ENCODE data around the gene CLSTN1.
"Not testable (repeated sequence)": the region's sequence is repeated elsewhere in the genome, so short reads cannot be mapped to it uniquely, and the experiment has no call there.

CLSTN1 gene

DNA sequence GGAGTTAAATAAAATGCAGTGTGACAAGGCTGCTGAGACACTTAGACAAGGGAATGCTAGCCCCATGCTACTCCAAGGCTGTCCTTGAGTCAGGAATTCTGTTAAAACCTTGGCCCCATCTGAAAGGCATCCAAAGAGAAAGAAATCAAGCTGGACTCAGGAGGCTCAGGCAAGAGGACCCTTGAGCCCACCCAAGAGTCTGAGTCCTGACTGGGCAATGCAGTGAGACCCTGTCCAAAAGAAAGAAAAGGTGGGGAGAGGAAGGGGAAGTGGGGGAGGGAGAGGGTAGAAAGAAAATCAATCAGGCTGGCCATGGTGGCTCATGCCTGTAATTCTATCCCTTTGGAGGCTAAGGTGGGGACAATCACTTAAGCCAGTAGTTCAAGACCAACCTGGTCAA lies 26.7 kb downstream of the CLSTN1 start:
- DNase-seq (ENCODE audit: low read depth in 2 of 2): no peak

DNA sequence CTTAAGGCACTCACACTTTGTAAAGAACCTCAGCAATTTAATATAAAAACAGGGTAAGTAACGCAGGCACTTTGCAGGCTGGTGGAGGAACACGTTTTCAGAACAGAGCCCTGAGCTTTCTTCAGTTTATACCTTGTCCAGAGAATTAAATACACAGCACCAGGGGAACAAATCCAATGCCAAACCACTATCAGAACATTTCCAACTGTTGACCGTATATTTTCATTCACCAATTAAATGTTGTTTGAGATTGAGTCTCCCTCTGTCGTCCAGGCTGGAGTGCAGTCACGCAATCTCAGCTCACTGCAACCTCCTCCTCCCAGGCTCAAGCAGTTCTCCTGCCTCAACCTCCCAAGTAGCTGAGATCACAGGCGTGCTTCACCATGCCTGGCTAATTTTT lies 29.7 kb downstream of the CLSTN1 start:
- DNase-seq (ENCODE audit: low read depth in 2 of 2): no peak

DNA sequence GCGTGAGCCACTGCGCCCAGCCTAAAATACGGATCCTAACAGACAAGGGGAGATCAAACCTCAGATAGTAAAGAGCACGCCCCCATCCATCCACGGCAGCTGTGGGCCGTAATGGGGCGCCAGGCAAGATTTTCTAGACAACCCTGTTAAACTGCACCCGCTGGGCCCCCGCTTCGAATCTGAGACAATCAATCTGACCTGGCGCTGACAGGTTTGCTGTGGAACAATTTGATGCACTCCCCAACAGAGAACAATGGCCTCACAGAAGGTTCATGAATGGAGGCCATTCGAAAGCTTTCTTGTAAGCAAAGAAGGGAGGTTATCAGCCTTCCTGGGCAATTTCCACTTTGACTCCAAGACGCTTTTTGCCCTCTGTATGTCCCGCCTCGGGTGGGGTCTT lies 30.5 kb downstream of the CLSTN1 start:
- no peak for DNase-seq (ENCODE audit: low read depth in 2 of 2)

DNA sequence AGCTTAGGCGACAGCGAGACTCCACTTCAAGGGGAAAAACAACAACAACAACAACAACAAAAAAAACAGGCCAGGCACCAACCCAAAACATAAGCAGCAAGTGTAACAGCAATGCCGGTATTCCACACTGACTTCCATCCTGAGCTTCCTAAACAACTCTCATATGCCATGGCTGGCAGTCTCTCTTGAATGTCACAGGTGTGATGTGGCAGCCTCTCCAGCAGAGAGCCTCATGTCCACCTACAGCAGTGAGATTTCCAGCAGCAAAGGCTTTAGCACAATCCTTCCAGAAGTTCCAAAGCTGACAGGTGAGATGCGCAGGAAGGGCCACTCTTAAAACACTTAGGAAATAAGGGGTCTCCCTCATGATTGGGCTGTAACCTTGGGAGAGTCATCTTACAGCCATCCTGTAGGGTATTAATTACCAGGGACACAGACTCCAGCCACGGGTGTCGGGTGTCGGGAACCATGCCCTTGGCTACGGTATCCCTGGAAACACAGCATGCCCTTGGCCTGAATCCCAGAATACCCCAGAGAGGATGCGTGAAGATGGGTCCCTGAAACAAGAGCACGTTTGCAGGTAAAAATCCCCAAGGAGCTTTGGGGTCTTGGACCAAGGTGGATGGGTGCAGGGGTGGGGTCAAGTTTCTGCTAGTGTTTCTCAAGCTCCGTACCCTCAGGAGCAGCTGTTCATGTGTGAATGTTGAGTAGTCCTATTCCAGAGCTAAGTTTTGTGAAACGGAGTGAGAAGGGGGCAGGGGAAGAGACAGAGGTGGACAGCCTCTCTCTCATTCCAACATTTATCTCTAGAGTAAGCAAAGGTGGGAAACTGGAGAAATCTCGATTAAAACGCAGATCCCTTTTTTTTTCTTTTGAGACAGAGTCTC lies 31.4 kb downstream of the CLSTN1 start:
- no peak for DNase-seq (ENCODE audit: low read depth in 2 of 2)

DNA sequence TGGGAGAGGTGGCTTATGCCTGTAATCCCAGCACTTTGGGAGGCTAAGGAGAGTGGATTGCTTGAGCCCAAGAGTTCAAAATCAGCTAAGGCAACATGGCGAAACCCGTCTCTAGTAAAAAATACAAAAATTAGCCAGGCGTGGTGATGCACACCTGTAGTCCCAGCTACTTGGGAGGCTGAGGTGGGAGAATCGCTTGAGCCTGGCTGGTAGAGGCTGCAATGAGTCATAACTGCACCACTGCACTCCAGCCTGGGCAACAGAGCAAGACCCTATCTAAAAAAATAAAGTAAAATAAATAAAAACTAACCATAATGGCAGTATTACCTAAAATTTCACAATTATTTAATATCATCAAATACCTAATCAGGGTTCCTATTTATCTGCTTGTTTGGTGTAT lies 34.1 kb downstream of the CLSTN1 start:
- not testable (repeated sequence) for DNase-seq (ENCODE audit: low read depth in 2 of 2)

DNA sequence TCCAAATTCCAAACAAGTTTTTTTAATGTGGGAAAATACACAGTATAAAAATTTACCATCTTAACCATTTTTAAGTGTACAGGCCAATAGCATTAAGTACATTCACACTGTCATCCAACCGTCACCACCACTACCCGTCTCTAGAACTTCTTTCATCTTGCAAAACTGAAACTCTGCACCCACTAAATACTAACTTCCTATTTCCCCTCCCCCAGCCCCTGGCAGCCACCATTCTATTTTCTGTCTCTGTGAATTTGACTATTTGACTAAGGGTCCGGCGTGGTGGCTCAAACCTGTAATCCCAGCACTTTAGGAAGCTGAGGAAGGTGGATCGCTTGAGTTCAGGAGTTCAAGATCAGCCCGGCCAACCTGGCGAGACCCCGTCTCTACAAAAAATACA lies 36.1 kb downstream of the CLSTN1 start:
- DNase-seq (ENCODE audit: low read depth in 2 of 2): peak in 1 of 2 donors; percentile 10

DNA sequence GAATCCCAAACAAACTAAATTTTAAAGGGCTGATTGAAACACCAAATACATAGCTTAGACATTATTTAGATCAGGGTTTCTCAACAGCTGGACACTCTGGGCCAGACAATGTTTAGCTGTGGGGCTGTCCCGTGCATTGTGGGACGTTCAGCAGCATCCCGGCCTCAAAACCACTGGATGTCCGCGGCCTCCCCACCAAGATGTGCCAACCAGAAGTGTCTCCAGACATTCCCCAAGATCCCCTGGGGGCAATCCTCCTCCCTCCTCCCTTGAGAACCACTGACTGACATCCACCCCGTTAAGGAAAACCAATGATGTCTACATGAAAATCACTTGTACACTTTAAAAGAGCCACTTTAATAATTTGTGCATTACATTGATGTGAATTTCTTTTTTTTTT lies 38.4 kb downstream of the CLSTN1 start:
- no peak for DNase-seq (ENCODE audit: low read depth in 2 of 2)

DNA sequence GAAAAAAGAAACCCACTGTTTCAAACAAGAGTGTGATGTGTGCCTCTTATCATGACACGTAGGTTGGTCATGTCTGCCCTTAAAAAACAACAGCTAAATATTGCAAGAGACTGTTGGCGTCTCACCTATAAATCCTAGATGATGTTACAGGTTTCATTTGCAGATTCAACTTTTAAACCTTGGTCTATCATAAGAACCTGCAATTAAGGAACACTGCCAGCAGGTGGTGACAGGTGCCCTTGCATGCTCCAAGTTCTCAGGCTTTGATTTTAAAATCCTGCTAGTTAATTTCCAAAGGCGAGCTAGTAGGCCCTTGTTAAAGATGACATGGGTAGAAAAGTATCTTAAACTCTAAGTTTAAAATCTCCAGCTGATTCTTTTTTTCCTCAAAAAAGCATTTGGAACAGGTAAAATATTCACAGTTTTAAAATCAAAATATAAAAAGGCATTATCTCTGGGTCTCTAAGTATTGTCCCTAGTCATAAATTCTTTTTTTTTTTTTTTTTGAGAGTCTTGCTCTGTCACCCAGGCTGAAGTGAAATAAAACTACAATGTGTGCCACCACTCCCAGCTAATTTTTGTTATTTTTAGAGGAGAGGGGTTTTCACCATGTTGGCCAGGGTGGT lies 39.1 kb downstream of the CLSTN1 start:
- DNase-seq (ENCODE audit: low read depth in 2 of 2): peak in 1 of 2 donors; percentile 43

DNA sequence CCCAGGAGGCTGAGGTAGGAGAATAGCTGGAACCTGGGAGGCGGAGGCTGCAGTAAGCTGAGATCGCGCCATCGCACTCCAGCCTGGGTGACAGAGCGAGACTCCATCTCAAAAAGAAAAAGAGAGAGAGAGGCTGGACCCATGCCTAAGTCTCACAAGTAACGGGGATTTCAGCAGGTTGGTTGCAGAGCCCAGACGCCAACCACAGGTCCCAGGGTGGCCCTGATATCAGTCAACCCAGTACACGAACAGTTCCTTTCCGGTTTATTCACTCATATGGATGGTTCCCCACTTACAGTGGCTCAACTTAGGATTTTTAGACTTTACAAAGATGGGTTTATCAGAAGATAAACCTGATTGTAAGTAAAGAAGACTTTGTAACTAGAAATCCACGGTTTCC lies 40.9 kb downstream of the CLSTN1 start:
- no peak for DNase-seq (ENCODE audit: low read depth in 2 of 2)

DNA sequence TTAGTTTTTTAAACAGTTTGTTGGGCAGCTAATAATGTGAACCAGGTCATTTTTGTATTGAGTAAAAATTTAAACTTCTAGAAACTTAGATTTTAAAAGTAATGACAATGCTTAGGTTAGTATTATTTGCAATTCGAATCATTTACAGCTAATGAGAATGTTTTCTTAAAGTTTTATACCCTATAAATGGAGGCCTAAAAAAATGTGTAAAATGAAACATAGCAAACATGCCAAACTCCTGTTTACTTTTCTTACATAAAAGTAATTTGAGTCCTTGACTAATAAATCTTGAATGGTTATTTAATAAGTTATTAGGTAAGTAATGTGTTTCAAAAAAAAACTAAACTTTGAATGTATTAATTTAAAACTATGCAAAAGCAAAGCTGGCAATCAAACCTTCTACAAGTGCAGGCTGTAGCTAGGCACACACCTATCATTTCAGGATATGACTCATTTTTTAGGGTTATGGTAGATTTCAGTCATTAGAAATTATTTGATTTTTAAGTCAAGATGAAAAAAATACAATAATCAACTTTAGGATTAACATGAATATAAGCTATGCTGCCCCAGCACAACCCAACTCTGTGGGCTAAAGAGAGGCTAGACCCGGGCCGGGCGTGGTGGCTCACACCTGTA lies 41.5 kb downstream of the CLSTN1 start:
- no peak for DNase-seq (ENCODE audit: low read depth in 2 of 2)

DNA sequence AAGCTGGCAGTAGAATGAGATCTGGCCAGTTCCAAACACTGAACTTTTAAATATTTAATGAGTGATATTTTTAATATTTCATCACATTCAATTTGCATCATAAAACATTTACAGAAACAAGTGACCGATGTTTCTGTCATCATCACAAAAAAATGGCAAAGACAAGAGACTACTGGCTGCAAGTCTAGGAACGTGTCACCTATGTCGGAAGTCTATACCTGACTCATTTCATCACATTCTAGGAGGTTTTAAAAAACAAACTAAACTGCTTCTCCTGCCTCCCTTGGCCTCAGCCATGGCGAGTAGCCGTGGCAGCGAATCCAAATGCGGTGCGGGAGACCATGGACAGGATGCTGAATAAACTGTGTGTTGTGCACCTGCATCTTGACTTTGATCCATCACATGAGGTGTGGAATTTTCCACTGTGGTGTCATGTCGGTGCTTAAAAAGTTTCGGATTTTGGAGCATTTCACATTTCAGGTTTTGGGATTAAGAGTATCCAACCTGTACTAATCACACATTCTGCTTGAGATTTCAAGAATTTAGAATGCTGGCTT lies 43.1 kb downstream of the CLSTN1 start:
- DNase-seq (ENCODE audit: low read depth in 2 of 2): no peak

DNA sequence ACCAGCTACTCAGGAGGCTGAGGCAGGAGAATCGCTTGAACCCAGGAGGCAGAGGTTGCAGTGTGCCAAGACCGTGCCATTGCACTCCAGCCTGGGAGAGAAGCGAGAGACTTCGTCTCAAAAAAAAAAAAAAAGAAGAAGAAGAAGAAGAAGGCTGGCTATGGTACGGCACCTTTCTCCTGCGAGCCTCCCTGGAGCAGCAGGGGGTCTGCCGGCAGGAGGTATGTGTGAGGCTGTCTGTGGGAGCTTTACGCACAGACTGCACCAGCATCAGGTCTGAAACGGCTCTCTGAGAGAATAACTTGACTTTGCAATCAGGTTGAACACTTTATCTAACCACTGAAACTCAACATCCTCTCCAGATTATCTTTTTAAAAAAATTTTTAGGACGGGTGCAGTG lies 44.9 kb downstream of the CLSTN1 start:
- DNase-seq (ENCODE audit: low read depth in 2 of 2): no peak

DNA sequence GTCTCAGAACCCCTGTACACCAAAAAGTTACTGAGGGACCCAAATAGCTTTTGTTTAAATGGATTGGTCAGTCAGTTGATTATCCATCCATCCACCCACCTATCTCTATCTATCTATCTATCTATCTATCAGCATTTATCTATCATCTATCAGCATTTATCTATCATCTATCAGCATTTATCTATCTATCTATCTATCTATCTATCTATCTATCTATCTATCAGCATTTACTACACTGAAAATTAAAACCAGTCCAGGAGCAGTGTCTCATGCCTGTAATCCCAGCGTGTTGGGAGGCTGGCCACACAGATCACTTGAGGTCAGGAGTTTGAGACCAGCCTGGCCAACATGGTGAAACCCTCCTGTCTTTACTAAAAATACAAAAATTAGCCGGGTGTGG lies 47.1 kb downstream of the CLSTN1 start:
- no peak for DNase-seq (ENCODE audit: low read depth in 2 of 2)

DNA sequence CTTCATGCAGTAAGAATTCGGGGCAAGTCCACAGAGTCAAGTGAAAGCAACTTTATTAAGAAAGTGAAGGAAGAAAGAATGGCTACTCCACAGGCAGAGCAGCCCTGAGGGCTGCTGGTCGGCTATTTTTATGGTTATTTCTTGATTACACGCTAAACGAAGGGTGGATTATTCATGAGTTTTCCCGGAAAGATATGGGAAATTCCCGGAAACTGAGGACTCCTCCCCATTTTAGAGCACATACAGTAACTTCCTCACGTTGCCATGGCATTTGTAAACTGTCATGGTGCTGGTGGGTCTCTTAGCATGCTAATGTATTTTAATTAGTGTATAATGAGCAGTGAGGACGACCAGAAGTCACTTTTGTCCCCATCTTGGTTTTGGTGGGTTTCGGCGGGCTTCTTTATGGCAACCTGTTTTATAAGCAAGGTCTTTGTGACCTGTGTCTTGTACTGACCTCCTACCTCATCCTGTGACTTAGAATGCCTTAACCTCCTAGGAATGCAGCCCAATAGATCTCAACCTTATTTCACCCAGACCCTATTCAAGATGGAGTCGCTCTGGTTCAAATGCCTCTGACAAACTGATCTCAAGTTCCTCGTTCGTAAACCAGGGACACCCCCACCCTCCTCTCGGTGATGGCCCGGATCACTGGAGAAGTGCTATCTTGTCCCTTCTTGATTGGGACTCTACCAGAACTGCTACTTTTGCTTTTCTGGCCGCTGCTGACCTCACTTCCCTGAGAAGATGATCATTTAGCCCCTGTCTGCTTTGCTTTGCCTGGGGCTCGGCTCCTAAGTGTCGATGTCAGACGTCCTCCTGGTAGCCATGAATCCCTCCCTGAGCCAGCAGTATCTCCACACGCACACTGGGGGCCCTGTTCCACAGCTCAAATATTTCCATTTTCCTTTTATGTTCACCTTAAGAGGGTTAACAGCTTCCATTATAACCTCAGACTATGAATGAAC lies 48.8 kb downstream of the CLSTN1 start:
- no peak for DNase-seq (ENCODE audit: low read depth in 2 of 2)

DNA sequence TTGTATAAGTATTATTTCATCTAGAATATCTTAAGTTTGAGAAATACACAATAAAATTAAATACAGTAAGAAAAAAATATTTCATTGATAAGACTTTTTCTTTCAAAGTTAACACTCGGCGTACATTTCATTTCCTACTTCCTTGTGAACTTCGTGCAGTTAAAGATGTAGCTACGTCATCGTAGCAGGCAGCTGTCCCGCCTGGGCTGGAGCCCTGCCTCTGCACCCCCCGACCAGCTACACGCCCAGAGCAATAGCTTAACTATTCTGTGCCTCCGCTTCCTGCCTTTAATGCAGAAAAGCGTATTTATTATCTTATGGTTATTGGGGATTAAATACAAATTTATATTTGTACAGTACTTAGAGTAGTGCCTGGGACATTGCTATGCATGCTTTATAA lies 53.5 kb downstream of the CLSTN1 start:
- no peak for DNase-seq (ENCODE audit: low read depth in 2 of 2)

DNA sequence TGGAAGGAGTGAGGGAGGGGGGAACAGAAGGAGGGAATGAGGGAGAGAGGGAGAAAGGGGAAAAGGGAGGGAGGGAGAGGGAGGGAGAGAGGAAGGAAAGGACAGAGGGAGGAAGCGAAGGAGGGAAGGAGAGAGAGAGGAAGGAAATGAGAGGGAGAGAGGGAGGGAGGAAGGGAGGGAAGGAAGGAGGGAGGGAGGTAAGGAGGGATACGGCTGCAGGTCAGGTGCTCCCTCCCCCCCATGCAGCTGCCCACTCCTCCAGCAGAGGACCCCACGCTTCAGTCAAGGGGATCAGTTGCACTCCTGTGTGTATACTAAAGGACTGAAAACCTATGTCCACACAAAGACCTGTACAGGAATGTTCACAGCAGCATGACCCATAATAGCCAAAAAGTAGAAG lies 54.8 kb downstream of the CLSTN1 start:
- no peak for DNase-seq (ENCODE audit: low read depth in 2 of 2)

DNA sequence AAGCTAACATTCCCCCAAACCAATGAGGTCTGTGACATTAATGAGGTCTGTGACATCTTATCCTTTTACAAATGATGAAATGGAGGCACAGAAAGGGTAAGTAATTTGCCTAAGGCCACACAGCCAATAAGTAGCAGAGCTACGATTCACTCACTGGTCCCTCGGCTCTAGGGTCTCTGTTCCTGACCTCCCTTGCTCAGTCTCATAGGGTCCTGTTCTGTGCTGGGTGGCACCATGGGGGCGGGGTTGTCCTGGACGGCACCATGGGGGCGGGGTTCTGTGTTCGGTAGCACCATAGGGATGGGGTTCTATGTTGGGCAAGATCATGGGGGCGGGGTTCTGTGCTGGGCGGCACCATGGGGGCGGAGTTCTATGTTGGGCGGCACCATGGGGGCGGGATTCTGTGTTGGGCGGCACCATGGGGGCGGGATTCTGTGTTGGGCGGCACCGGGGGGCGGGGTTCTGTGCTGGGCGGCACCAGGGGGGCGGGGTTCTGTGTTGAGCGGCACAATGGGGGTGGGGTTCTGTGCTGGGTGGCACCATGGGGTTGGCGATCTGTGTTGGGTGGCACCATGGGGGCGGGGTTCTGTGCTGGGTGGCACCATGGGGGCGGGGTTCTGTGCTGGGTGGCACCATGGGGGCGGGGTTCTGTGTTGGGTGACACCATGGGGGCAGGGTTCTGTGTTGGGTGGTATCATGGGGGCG lies 55.6 kb downstream of the CLSTN1 start:
- DNase-seq (ENCODE audit: low read depth in 2 of 2): no peak

DNA sequence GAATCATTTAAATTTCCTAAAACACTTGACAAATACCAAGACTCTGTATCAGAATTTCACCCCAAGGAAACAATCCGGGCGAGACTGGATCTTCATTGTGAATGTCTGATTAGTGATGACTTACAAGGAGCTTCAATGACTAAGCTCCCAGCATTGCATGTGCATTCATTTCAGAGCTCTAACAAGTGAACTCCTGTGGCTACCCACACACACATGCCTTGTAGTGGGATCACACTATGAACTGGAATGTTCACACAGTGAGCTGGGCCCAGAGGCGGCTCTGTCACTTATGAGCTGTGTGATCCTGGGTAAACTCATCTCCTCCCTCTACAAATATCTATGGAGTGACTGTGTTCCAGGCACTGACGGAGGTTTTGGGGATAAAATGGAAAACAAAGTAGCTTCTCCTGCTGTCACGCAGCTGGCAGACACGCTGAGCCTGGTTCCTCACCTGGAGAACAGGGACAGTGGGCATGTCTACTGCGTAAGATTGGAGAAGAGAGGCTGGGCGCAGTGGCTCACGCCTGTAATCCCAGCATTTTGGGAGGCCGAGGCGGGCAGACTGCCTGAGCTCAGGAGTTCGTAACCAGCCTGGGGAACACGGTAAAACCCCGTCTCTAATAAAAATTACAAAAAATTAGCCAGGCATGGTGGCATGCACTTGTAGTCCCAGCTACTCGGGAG lies 56.9 kb downstream of the CLSTN1 start:
- DNase-seq (ENCODE audit: low read depth in 2 of 2): no peak

DNA sequence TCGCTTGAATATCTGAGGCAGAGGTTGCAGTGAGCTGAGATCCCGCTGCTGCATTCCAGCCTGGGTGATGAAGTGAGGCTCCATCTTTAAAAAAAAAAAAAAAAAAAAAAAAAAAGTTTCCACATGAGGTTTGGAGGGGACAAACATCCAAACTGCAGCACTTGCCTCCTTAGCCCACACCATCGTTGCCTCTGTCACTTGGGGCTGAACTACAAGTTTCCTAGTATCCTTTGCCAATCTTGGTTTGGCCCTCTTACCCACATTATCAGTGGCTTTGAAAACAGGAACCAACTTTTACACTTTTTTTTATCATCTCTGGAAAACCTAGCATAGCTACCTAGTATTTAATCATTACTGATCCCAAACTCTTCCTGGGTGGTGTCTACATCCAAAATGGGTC lies 59.2 kb downstream of the CLSTN1 start:
- DNase-seq (ENCODE audit: low read depth in 2 of 2): no peak

DNA sequence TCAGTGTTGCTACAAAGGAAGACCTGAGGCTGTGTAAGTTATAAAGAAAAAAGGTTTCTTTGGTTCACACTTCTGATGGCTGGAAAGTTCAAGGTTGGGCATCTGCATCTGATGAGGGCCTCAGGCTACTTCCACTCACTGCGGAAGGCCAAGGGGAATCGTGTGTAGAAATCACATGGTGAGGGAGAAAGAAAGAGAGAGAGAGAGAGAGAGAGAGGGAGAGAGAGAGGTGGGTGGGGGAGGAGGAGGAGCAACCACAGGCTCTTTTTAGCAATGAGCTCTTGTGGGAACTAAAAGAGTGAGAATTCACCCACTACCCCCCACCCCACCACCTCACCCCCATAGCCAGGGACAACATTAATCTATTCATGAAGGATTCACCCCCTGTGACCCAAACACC lies 59.9 kb downstream of the CLSTN1 start:
- no peak for DNase-seq (ENCODE audit: low read depth in 2 of 2)
